PC-9 (cell line): ENCODE results near the gene HIF1AN. TPM values are rescaled to one million over a fixed set of nuclear protein-coding genes. Genes with fewer than 3 reads are reported as not detected.
"Not testable (repeated sequence)": the region's sequence is repeated elsewhere in the genome, so short reads cannot be mapped to it uniquely, and the experiment has no call there.

ENCODE experiments used
- BruUV-seq: library from RNA; stranded (reverse); fragments of 400-500 nt; replicated peaks from 2 replicates; lab custom pipeline; 2021; lab: Mats Ljungman, UMichigan
- CTCF ChIA-PET: fragments of 300-600 bp; sonication (Branson Sonifier 250); formaldehyde crosslinking; loops from one replicate; lab custom pipeline; 2022; ENCODE audit warnings: antibody characterized with exemption; lab: Charles Lee
- POLR2A ChIA-PET: fragments of 300-600 bp; sonication (Branson Sonifier 250); formaldehyde crosslinking; loops from one replicate; lab custom pipeline; 2022; ENCODE audit warnings: antibody characterized with exemption; ENCODE audit not compliant: unreplicated experiment; lab: Charles Lee
- DNase-seq, 2 experiments: peaks; one replicate each; pipeline versions ENCODE4 v3.0.0 to v3.0.0-alpha.2; 2015 to 2022; ENCODE audit warnings: mixed read lengths in 1 of 2
- H2AFZ ChIP-seq: fragments of 200-600 bp; sonication (generic); 2 replicates; pipeline ENCODE4 v1.8.1; 2017; ENCODE audit warnings: antibody characterized with exemption
- H3F3A ChIP-seq: fragments of 200-600 bp; sonication (generic); 2 replicates; pipeline ENCODE4 v1.8.1; 2017; ENCODE audit warnings: antibody characterized with exemption, mild to moderate bottlenecking, low read depth; ENCODE audit not compliant: insufficient read depth
- H3K27ac ChIP-seq: fragments of 200-600 bp; sonication (generic); 2 replicates; pipeline ENCODE4 v1.6.1; 2016; ENCODE audit warnings: mixed run types
- H3K27me3 ChIP-seq: fragments of 200-600 bp; sonication (generic); 2 replicates; pipeline ENCODE4 v1.6.1; 2016; ENCODE audit warnings: low read depth, mixed run types; ENCODE audit not compliant: insufficient read depth
- H3K36me3 ChIP-seq: fragments of 200-600 bp; sonication (generic); 2 replicates; pipeline ENCODE4 v1.6.1; 2016; ENCODE audit warnings: low read depth, mixed run types
- H3K4me1 ChIP-seq: fragments of 200-600 bp; sonication (generic); replicated peaks from 2 replicates; pipeline ENCODE4 v1.6.1; 2016; ENCODE audit warnings: mixed run types; ENCODE audit not compliant: insufficient read depth
- H3K4me2 ChIP-seq: fragments of 200-600 bp; sonication (generic); 2 replicates; pipeline ENCODE4 v1.6.1; 2017; ENCODE audit warnings: mixed run types
- H3K4me3 ChIP-seq: fragments of 200-600 bp; sonication (generic); 2 replicates; pipeline ENCODE4 v1.6.1; 2016; ENCODE audit warnings: mixed run types
- H3K79me2 ChIP-seq: fragments of 200-600 bp; sonication (generic); 2 replicates; pipeline ENCODE4 v1.6.1; 2017; ENCODE audit warnings: low read depth, mixed run types
- H3K9me2 ChIP-seq: fragments of 200-600 bp; sonication (generic); 2 replicates; pipeline ENCODE4 v1.8.1; 2017; ENCODE audit warnings: mild to moderate bottlenecking; ENCODE audit not compliant: insufficient read depth
- H3K9me3 ChIP-seq: fragments of 200-600 bp; sonication (generic); 2 replicates; pipeline ENCODE4 v1.8.1; 2016; ENCODE audit warnings: low read depth; ENCODE audit not compliant: insufficient read depth
- H4K20me1 ChIP-seq: fragments of 200-600 bp; sonication (generic); 2 replicates; pipeline ENCODE4 v1.8.1; 2017; ENCODE audit not compliant: insufficient read depth
- CTCF ChIP-seq: fragments of 200-600 bp; sonication (generic); conservative IDR thresholded peaks from 2 replicates; pipeline ENCODE4 v1.6.1; 2017; ENCODE audit warnings: mixed run types, antibody characterized with exemption, mild to moderate bottlenecking, moderate library complexity
- EZH2 ChIP-seq: fragments of 200-600 bp; sonication (generic); IDR thresholded peaks from 2 replicates; pipeline ENCODE4 v1.8.0; 2017; ENCODE audit warnings: antibody characterized with exemption, low read depth
- intact Hi-C: fragments of 100-400 bp; cut with micrococcal nuclease; formaldehyde crosslinking; loops from one replicate; pipeline ENCODE4 v1.10.0; 2022; ENCODE audit not compliant: unreplicated experiment
- total RNA-seq: library from RNA; stranded (reverse); gene quantifications from 2 replicates; pipeline ENCODE4 v1.2.3, GENCODE V29; 2021

HIF1AN gene
- total RNA-seq, 1 experiment from 2014 or later, result 42.0 TPM

GRCh38 chr10:100570506-100570905 is 34.8 kb downstream of the HIF1AN start:
- POLR2A ChIA-PET, result no interaction called here
- intact Hi-C loops, result no loop called here
- CTCF ChIA-PET, result no interaction called here

GRCh38 chr10:100571084-100571856 is 35.5 kb downstream of the HIF1AN start:
- H3K4me1 ChIP-seq, result no peaks in the 10 kb centered on the region
- no peak overlapping the region for H3K4me2 ChIP-seq
- no peaks in the 10 kb centered on the region for H3F3A ChIP-seq
- H3K27me3 ChIP-seq, result peaks cover 84% of the 10 kb centered on the region
- TF ChIP-seq EZH2 (no peak), CTCF (no peak)
- H3K9me3 ChIP-seq, result no peaks in the 10 kb centered on the region
- BruUV-seq, result no TSS peak
- H3K9me2 ChIP-seq, result no peaks in the 10 kb centered on the region
- POLR2A ChIA-PET, result no interaction called here
- intact Hi-C loops, result no loop called here
- no peak overlapping the region for H2AFZ ChIP-seq
- H3K79me2 ChIP-seq, result no peaks in the 10 kb centered on the region
- CTCF ChIA-PET, result no interaction called here
- DNase-seq, result no peak
- no peak overlapping the region for H3K27ac ChIP-seq
- H3K36me3 ChIP-seq, result no peaks in the 10 kb centered on the region
- no peak overlapping the region for H3K4me3 ChIP-seq
- no peaks in the 10 kb centered on the region for H4K20me1 ChIP-seq

More at GRCh38 chr10:100570506-100570905, 34.8 kb downstream of the HIF1AN start:
- H3K27me3 ChIP-seq, result peaks cover 81% of the 10 kb centered on the region
- H2AFZ ChIP-seq, result no peak overlapping the region
- no peaks in the 10 kb centered on the region for H4K20me1 ChIP-seq
- no peaks in the 10 kb centered on the region for H3K9me3 ChIP-seq
- no peak overlapping the region for H3K4me2 ChIP-seq
- no TSS peak for BruUV-seq
- no peaks in the 10 kb centered on the region for H3K79me2 ChIP-seq
- no peaks in the 10 kb centered on the region for H3K36me3 ChIP-seq
- DNase-seq, result no peak
- H3K4me3 ChIP-seq, result no peak overlapping the region
- TF ChIP-seq EZH2 (no peak), CTCF (no peak)
- H3K9me2 ChIP-seq, result no peaks in the 10 kb centered on the region
- no peaks in the 10 kb centered on the region for H3F3A ChIP-seq
- H3K4me1 ChIP-seq, result no peaks in the 10 kb centered on the region
- no peak overlapping the region for H3K27ac ChIP-seq

GRCh38 chr10:100575146-100575545 is 39.4 kb downstream of the HIF1AN start:
- CTCF ChIA-PET, result interaction anchor here (0.6 kb wide), 1 partner anchor 954 kb away, joined by 3 read pairs; no protein-coding TSS in a partner anchor
- H2AFZ ChIP-seq, H3K4me1 ChIP-seq, BruUV-seq, H3F3A ChIP-seq, H3K9me3 ChIP-seq, H3K4me3 ChIP-seq, H3K4me2 ChIP-seq, H4K20me1 ChIP-seq, H3K79me2 ChIP-seq, POLR2A ChIA-PET, intact Hi-C loops, H3K9me2 ChIP-seq, DNase-seq, H3K27ac ChIP-seq, H3K36me3 ChIP-seq: not testable (repeated sequence)
- H3K27me3 ChIP-seq, result peaks cover 81% of the 10 kb centered on the region
